ENCODE results near the gene LMO7. TPM values are rescaled to one million over a fixed set of nuclear protein-coding genes. Genes with fewer than 3 reads are reported as not detected.
"Not testable (repeated sequence)": the region's sequence is repeated elsewhere in the genome, so short reads cannot be mapped to it uniquely, and the experiment has no call there.

Gene LMO7
- polyA plus RNA-seq, 1 experiment: 149 TPM

- TF ChIP-seq, protein P1, sequence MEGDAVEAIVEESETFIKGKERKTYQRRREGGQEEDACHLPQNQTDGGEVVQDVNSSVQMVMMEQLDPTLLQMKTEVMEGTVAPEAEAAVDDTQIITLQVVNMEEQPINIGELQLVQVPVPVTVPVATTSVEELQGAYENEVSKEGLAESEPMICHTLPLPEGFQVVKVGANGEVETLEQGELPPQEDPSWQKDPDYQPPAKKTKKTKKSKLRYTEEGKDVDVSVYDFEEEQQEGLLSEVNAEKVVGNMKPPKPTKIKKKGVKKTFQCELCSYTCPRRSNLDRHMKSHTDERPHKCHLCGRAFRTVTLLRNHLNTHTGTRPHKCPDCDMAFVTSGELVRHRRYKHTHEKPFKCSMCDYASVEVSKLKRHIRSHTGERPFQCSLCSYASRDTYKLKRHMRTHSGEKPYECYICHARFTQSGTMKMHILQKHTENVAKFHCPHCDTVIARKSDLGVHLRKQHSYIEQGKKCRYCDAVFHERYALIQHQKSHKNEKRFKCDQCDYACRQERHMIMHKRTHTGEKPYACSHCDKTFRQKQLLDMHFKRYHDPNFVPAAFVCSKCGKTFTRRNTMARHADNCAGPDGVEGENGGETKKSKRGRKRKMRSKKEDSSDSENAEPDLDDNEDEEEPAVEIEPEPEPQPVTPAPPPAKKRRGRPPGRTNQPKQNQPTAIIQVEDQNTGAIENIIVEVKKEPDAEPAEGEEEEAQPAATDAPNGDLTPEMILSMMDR (IDR thresholded peaks at IDR 0.05; ENCODE audit: insufficient read depth, low read depth, low read length): no peak
- H3K4me3 ChIP-seq (ENCODE audit: low read depth, low read length): no peak overlapping the region
- H3K36me3 ChIP-seq (ENCODE audit: control insufficient read depth, insufficient read depth, low read length): peaks cover 5% of the 10 kb centered on the region
- ChIA-PET CTCF (no interaction called here), POLR2A (no interaction called here)
- H3K27me3 ChIP-seq (ENCODE audit: control insufficient read depth, insufficient read depth, low read length): no peaks in the 10 kb centered on the region
- no peak for DNase-seq (ENCODE audit: low read depth)
Measured at GRCh38 chr13:75736173-75736572, 100.0 kb downstream of the LMO7 start.

DNA sequence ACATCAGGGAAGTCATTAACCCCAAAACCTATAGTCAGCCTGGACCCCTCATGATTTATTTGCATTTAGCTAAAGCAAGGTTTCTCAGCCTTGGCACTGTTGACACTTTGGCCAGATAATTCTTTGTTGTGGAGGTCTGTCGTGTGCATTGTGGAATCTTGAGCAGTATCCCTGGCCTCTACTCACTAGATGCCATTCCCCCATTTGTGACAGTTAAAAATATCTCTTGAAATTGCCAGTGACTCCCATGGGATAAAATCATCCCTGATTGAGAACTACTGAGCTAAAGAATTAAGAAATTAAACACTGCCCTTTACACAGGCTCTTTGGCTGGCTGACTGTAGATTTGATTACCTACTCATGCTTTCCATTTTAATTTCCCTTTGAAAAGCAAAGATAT lies 102.7 kb downstream of the LMO7 start:
- POLR2A ChIA-PET: no interaction called here

GRCh38 chr13:75739244-75739868 lies 103.2 kb downstream of the LMO7 start:
- Histone ChIP-seq H3K36me3 (ENCODE audit: control insufficient read depth, insufficient read depth, low read length) (peaks cover 2% of the 10 kb centered on the region; the same call in 1 of the 2 replicates), H3K4me3 (ENCODE audit: low read depth, low read length) (no peak overlapping the region), H3K27me3 (ENCODE audit: control insufficient read depth, insufficient read depth, low read length) (no peaks in the 10 kb centered on the region)
- TF ChIP-seq, protein P1 (IDR thresholded peaks at IDR 0.05; ENCODE audit: insufficient read depth, low read depth, low read length): no peak
- POLR2A ChIA-PET: no interaction called here
- CTCF ChIA-PET: interaction anchor here (1.4 kb wide), 1 partner anchor 21 kb away, joined by 4 read pairs; no protein-coding TSS in a partner anchor
- DNase-seq (ENCODE audit: low read depth): no peak

More for the DNA sequence above, 102.7 kb downstream of the LMO7 start:
- Histone ChIP-seq H3K27me3 (ENCODE audit: control insufficient read depth, insufficient read depth, low read length) (no peaks in the 10 kb centered on the region), H3K36me3 (ENCODE audit: control insufficient read depth, insufficient read depth, low read length) (peaks cover 2% of the 10 kb centered on the region; the same call in 1 of the 2 replicates), H3K4me3 (ENCODE audit: low read depth, low read length) (no peak overlapping the region)
- DNase-seq (ENCODE audit: low read depth): no peak
- TF ChIP-seq, protein P1 (IDR thresholded peaks at IDR 0.05; ENCODE audit: insufficient read depth, low read depth, low read length): no peak
- CTCF ChIA-PET: interaction anchor here (1.4 kb wide), 1 partner anchor 22 kb away, joined by 4 read pairs; no protein-coding TSS in a partner anchor

- Histone ChIP-seq H3K4me3 (ENCODE audit: low read depth, low read length) (no peak overlapping the region), H3K27me3 (ENCODE audit: control insufficient read depth, insufficient read depth, low read length) (no peaks in the 10 kb centered on the region), H3K36me3 (ENCODE audit: control insufficient read depth, insufficient read depth, low read length) (peaks cover 2% of the 10 kb centered on the region; the same call in 1 of the 2 replicates)
- POLR2A ChIA-PET: no interaction called here
- TF ChIP-seq, protein P1 (IDR thresholded peaks at IDR 0.05; ENCODE audit: insufficient read depth, low read depth, low read length): no peak
- no peak for DNase-seq (ENCODE audit: low read depth)
- CTCF ChIA-PET: no interaction called here
Measured at GRCh38 chr13:75740031-75740430, 103.9 kb downstream of the LMO7 start.

- DNase-seq (ENCODE audit: low read depth); H3K36me3 ChIP-seq (ENCODE audit: control insufficient read depth, insufficient read depth, low read length); CTCF ChIA-PET; POLR2A ChIA-PET; H3K27me3 ChIP-seq (ENCODE audit: control insufficient read depth, insufficient read depth, low read length); H3K4me3 ChIP-seq (ENCODE audit: low read depth, low read length): not testable (repeated sequence)
Measured at GRCh38 chr13:75743072-75743471, 106.9 kb downstream of the LMO7 start.

DNA sequence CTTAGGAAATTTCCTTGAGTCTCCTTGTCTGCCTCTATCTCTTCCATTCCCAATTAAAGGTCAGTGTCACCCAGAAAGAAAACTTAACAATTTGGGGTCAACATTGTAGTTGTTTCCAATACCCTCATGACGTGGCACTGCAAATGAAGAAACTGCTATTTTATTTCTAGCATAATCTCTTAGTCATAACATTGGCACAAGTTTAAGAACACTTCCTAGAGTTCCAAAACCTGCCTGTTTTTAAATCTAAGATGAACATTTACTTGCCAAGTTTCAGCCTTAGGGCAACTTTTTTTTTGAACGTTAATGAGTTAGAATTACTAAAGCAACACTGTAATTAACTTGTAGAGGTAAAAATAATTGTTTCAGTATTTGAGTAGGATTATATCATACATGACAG lies 108.0 kb downstream of the LMO7 start:
- Histone ChIP-seq H3K4me3 (ENCODE audit: low read depth, low read length) (no peak overlapping the region), H3K27me3 (ENCODE audit: control insufficient read depth, insufficient read depth, low read length) (no peaks in the 10 kb centered on the region), H3K36me3 (ENCODE audit: control insufficient read depth, insufficient read depth, low read length) (peaks cover 6% of the 10 kb centered on the region)
- TF ChIP-seq, protein P1 (IDR thresholded peaks at IDR 0.05; ENCODE audit: insufficient read depth, low read depth, low read length): no peak
- CTCF ChIA-PET: no interaction called here
- no peak for DNase-seq (ENCODE audit: low read depth)
- POLR2A ChIA-PET: no interaction called here
